Activated CD8-positive, alpha-beta T cell treated with anti-CD3 and anti-CD28 coated beads for 36 hours (primary cell): ENCODE data around the gene PRICKLE3. TPM values are rescaled to one million over a fixed set of nuclear protein-coding genes. Genes with fewer than 3 reads are reported as not detected.
A peak's percentile ranks its signal among the peaks of the same experiment; 100 is the strongest.
"Not testable (repeated sequence)": the region's sequence is repeated elsewhere in the genome, so short reads cannot be mapped to it uniquely, and the experiment has no call there.

Experiments used
- ATAC-seq: fragments of 200-7000 bp; cut with Tn5 transposase; one replicate; pipeline ENCODE4 v1.10.0; 2021; ENCODE audit warnings: mild to moderate bottlenecking, moderate library complexity
- CTCF ChIA-PET: fragments of 350-600 bp; sonication (Branson Sonifier 250); formaldehyde crosslinking; loops from one replicate; lab custom pipeline; 2021; ENCODE audit warnings: antibody characterized with exemption; lab: Charles Lee
- POLR2A ChIA-PET: fragments of 350-600 bp; sonication (Branson Sonifier 250); formaldehyde crosslinking; loops from one replicate; lab custom pipeline; 2021; ENCODE audit warnings: antibody characterized with exemption; lab: Charles Lee
- DNase-seq: peaks from one replicate; pipeline ENCODE4 v3.0.0-alpha.2; 2020
- H3K27ac Mint-ChIP-seq: one replicate; pipeline ENCODE4 v1.8.0; 2021; ENCODE audit warnings: mild to moderate bottlenecking, mixed read lengths
- H3K27me3 Mint-ChIP-seq: one replicate; pipeline ENCODE4 v1.8.0; 2021; ENCODE audit warnings: mixed read lengths
- H3K36me3 Mint-ChIP-seq: one replicate; pipeline ENCODE4 v1.8.0; 2021; ENCODE audit warnings: low read depth, mixed read lengths
- H3K4me1 Mint-ChIP-seq: one replicate; pipeline ENCODE4 v1.8.0; 2021; ENCODE audit warnings: low read depth, mixed read lengths
- H3K4me3 Mint-ChIP-seq: one replicate; pipeline ENCODE4 v1.8.0; 2021; ENCODE audit warnings: mild to moderate bottlenecking, moderate library complexity, mixed read lengths
- H3K9me3 Mint-ChIP-seq: one replicate; pipeline ENCODE4 v1.8.0; 2021; ENCODE audit warnings: mixed read lengths
- intact Hi-C: fragments of 100-400 bp; cut with micrococcal nuclease; formaldehyde crosslinking; loops from one replicate; pipeline ENCODE4 v1.10.0; 2022
- total RNA-seq, 2 experiments: library from RNA; stranded (reverse); gene quantifications; one replicate each; pipeline ENCODE4 v1.2.3, GENCODE V29; 2021
- TF ChIP-seq, protein P1 (sequence below): fragments of 200-600 bp; IDR thresholded peaks from one replicate; pipeline ENCODE4 v1.8.0; 2022; ENCODE audit warnings: antibody characterized with exemption, mild to moderate bottlenecking

The PRICKLE3 gene
- total RNA-seq, 2 experiments from 2014 or later: 25.9 TPM

DNA sequence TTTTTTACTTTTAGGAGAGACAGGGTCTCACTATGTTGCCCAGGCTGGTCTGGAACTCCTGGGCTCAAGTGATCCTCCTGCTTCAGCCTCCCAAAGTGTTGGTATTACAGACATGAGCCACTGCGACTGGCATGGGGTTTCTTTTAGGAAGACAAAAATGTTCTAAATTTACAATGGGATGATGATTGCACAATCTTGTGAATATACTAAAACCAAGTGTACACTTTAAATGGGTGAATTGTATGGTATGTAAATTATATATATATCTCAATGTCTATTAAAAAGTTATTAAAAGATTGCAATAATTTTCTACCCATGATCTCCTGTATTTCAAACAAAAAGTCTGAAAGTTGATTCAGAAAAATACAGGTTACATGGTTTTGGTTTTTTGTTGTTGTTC is 32.7 kb downstream of the PRICKLE3 start:
- no peaks in the 10 kb centered on the region for H3K27me3 Mint-ChIP-seq
- no peak overlapping the region for H3K27ac Mint-ChIP-seq
- peaks cover 13% of the 10 kb centered on the region for H3K4me1 Mint-ChIP-seq
- ATAC-seq: no peak
- POLR2A ChIA-PET: no interaction called here
- H3K4me3 Mint-ChIP-seq: no peak overlapping the region
- CTCF ChIA-PET: interaction anchor here (0.6 kb wide), 1 partner anchor 11 kb away, joined by 4 read pairs; no protein-coding TSS in a partner anchor
- no peak for DNase-seq
- no peaks in the 10 kb centered on the region for H3K36me3 Mint-ChIP-seq
- intact Hi-C loops: no loop called here
- no peaks in the 10 kb centered on the region for H3K9me3 Mint-ChIP-seq
- TF ChIP-seq, protein P1, sequence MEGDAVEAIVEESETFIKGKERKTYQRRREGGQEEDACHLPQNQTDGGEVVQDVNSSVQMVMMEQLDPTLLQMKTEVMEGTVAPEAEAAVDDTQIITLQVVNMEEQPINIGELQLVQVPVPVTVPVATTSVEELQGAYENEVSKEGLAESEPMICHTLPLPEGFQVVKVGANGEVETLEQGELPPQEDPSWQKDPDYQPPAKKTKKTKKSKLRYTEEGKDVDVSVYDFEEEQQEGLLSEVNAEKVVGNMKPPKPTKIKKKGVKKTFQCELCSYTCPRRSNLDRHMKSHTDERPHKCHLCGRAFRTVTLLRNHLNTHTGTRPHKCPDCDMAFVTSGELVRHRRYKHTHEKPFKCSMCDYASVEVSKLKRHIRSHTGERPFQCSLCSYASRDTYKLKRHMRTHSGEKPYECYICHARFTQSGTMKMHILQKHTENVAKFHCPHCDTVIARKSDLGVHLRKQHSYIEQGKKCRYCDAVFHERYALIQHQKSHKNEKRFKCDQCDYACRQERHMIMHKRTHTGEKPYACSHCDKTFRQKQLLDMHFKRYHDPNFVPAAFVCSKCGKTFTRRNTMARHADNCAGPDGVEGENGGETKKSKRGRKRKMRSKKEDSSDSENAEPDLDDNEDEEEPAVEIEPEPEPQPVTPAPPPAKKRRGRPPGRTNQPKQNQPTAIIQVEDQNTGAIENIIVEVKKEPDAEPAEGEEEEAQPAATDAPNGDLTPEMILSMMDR: no peak

DNA sequence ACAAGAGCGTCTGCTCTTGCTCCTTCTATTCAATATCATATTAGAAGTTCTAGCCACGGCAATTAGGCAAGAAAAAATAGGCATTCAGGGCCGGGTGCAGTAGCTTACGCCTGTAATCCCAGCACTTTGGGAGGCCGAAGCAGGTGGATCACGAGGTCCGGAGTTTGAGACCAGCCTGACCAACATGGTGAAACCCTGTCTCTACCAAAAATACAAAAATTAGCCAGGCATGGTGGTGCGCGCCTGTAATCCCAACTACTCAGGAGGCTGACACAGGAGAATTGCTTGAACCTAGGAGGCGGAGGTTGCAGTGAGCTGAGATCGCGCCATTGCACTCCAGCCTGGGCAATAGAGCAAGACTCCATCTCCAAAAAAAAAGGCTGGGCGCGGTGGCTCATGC is 36.9 kb downstream of the PRICKLE3 start:
- intact Hi-C loops, POLR2A ChIA-PET, ATAC-seq, H3K27ac Mint-ChIP-seq, H3K27me3 Mint-ChIP-seq, CTCF ChIA-PET, H3K9me3 Mint-ChIP-seq, DNase-seq, H3K36me3 Mint-ChIP-seq, H3K4me3 Mint-ChIP-seq, H3K4me1 Mint-ChIP-seq: not testable (repeated sequence)

DNA sequence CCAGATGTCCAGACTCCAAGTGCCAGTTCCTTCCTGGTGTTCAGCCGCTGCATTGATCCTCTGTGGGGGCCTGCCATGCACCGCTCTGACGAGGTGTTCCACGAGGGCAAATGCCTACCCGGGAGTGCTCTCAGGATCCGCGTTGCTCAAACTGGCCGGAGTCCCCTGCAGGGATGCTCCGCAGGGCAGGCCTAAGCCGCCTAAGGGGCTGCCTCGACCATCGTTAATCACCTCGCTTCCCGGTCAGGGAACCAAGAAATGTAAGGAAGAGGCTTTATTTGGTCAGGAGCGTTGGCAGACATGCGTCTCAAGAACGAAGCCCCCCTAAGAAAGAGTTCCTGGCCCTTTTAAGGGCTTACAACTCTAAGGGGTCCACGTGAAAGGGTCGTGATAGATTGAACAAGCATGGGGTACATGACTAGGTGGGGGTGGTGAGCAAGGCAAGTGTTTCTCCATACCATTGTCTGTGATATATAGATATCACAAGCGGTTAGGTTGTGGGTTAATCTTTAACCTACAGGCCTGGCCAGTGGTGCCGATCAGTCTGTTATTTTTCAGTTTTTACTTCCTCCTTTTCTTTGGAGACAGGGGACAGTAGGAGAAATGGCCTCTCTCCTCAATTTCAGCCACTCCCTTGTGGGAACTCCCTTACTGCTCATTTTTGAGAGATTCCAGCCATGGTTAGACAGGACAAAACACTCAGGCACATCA is 37.6 kb downstream of the PRICKLE3 start:
- POLR2A ChIA-PET, intact Hi-C loops, H3K9me3 Mint-ChIP-seq, CTCF ChIA-PET, H3K4me1 Mint-ChIP-seq, H3K36me3 Mint-ChIP-seq, H3K27me3 Mint-ChIP-seq, DNase-seq, H3K27ac Mint-ChIP-seq, H3K4me3 Mint-ChIP-seq, ATAC-seq: not testable (repeated sequence)

DNA sequence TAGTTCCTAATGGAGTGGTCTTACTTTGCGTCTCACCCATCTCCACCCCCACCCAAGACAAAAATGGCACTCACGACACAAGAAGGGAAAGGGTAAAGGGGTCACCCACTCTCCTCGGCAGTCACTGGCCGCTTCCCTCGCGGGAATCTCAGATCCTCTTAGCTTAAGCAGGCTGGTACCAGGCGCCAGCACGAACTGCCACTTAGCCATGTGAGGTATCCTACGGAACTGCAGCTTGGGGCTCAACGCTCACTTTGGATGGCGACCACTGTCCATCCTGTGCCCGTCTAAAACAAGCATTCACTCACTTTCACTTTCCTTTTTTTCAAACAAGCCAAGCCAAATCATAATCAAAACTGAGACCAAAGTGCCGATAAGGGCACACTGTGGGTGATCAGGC is 38.2 kb downstream of the PRICKLE3 start:
- DNase-seq (no peak), ATAC-seq (no peak)
- ChIA-PET CTCF (no interaction called here), POLR2A (no interaction called here)
- H3K4me3 Mint-ChIP-seq: no peak overlapping the region
- H3K36me3 Mint-ChIP-seq: no peaks in the 10 kb centered on the region
- peaks cover 2% of the 10 kb centered on the region for H3K4me1 Mint-ChIP-seq
- H3K27ac Mint-ChIP-seq: no peak overlapping the region
- intact Hi-C loops: no loop called here
- TF ChIP-seq, protein P1: no peak
- H3K27me3 Mint-ChIP-seq: no peaks in the 10 kb centered on the region
- H3K9me3 Mint-ChIP-seq: no peaks in the 10 kb centered on the region

GRCh38 chrX:49147282-49147681 is 38.9 kb downstream of the PRICKLE3 start:
- DNase-seq (no peak), ATAC-seq (no peak)
- TF ChIP-seq, protein P1: no peak
- Mint-ChIP-seq H3K27me3 (no peaks in the 10 kb centered on the region), H3K27ac (no peak overlapping the region), H3K4me3 (no peak overlapping the region), H3K36me3 (no peaks in the 10 kb centered on the region), H3K4me1 (peaks cover 5% of the 10 kb centered on the region), H3K9me3 (no peaks in the 10 kb centered on the region)
- intact Hi-C loops: no loop called here
- ChIA-PET POLR2A (no interaction called here), CTCF (no interaction called here)

DNA sequence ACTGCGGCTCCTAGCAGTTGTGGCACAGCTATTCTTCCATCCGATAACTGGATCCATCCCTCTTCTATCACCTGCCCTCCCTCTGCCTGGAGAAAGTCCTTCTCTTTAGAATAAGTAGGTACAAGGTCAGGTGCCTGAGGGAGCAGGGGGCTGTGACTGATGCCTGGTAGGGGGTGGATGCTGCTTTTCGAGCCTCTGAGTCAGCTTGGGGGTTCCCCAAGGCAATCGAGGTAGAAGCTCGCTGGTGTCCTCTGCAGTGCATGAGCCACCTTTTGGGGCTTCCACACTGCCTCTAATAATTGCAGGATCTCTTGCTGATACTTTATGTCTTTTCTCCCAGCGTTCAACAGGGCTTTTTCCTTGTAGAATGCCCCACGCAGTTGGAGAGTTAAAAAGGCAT is 43.0 kb downstream of the PRICKLE3 start:
- H3K27ac Mint-ChIP-seq, H3K36me3 Mint-ChIP-seq, H3K4me3 Mint-ChIP-seq, intact Hi-C loops, H3K27me3 Mint-ChIP-seq, H3K9me3 Mint-ChIP-seq, H3K4me1 Mint-ChIP-seq: not testable (repeated sequence)
- DNase-seq: peak; percentile 56
- CTCF ChIA-PET: interaction anchor here (0.9 to 4.1 kb wide), 5 partner anchors 13 to 121 kb away, joined by 3 to 18 read pairs (median 4); partner anchors contain the start of gene FOXP3
- peak; percentile 47 for ATAC-seq
- POLR2A ChIA-PET: interaction anchor here (0.8 kb wide), 1 partner anchor 22 kb away, joined by 3 read pairs; no protein-coding TSS in a partner anchor
